Measurements from ENCODE around the gene CCN5.

DNA sequence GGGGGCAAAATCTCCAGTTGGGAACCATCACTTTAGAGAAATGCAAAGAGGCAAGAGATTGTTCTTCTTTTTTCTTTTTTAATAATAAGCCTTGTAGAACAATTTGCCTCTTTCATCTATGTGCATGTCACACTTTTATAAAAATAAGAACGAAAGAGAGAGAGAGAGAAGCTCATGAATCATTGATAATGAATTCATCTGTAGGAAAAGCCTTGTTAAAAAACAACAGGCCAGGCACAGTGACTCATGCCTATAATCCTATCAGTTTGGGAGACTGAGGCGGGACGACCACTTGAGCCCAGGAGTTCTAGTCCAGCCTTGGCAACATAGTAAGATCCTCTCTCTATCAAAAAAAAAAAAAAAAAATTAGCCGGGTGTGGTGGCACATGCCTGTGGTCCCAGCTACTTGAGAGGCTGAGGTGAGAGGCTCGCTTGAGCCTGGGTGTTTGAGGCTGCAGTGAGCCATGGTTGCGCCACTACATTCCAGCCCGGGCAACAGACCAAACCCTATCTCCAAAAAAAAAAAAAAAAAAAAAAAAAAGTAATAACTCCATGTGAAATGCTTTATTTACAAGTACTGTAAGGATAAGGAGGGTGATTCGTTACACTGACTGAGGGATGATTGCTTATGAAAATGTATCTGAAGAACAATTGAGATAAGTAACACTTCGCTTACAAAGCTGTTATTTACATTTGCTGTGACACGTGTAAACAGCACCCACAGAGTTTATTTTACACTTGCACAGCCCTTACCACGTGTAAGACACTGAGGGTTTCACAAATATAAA, 6.0 kb downstream of the CCN5 start:
- TF ChIP-seq, protein P1, sequence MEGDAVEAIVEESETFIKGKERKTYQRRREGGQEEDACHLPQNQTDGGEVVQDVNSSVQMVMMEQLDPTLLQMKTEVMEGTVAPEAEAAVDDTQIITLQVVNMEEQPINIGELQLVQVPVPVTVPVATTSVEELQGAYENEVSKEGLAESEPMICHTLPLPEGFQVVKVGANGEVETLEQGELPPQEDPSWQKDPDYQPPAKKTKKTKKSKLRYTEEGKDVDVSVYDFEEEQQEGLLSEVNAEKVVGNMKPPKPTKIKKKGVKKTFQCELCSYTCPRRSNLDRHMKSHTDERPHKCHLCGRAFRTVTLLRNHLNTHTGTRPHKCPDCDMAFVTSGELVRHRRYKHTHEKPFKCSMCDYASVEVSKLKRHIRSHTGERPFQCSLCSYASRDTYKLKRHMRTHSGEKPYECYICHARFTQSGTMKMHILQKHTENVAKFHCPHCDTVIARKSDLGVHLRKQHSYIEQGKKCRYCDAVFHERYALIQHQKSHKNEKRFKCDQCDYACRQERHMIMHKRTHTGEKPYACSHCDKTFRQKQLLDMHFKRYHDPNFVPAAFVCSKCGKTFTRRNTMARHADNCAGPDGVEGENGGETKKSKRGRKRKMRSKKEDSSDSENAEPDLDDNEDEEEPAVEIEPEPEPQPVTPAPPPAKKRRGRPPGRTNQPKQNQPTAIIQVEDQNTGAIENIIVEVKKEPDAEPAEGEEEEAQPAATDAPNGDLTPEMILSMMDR (IDR thresholded peaks at IDR 0.05): no peak
- TF ChIP-seq EZH2 (IDR thresholded peaks at IDR 0.05) (no peak), EZH2phosphoT487 (IDR thresholded peaks at IDR 0.05) (no peak)

Data from neural progenitor cell (in vitro differentiated cells).